Measurements from ENCODE around the gene DOCK9. TPM values are rescaled to one million over a fixed set of nuclear protein-coding genes. Genes with fewer than 3 reads are reported as not detected.

Gene DOCK9
- total and polyA plus RNA-seq, 2 donors (not counting 1 experiment from before 2014, with no cell fraction given): 18.2 TPM

DNA sequence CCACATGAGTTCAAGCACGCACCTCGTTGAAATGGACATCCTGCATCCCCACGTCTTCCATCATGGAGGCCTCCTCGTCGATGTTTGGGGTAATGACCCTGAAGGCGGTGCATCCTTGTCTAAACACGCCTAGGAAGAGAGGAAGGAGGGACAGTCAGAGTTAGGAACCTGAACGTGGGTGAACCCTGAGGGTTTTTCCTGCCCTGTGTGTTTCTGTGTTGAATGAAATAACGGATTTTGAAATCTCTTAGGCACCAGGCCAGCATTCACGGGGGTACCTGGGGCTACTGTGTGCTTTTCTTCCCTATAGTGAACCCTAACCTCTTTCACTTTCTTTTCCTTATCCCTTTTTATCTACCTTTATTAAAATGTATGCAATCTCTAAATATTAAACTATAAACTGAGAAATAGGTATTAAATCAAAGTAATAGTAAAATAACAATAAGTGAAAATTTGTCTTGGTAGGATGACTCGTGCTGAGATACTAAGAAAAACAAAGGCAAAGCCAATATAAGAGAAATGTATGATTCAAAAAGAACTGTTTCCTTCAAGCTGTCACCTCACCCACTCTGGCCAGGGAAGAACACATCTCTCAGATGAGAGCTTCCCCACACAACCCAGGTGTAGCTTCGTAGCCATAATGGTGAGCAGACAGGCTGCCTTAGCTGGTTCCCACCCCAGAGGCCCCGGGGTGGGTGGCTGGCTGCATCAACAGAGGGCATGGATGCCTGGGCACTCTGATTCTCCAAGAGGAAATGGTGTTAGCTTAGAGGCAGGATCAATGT is 153.3 kb downstream of the DOCK9 start:
- Histone ChIP-seq H3K4me1 (ENCODE audit: control insufficient read depth, extremely low read depth, insufficient read depth, low read length) (no peaks in the 10 kb centered on the region), H4K20me1 (ENCODE audit: control insufficient read depth, extremely low read depth, insufficient read depth, low read length) (no peaks in the 10 kb centered on the region), H2AFZ (ENCODE audit: low read length) (no peak overlapping the region), H3K9me3 (ENCODE audit: control insufficient read depth, insufficient read depth, low read depth, low read length) (no peaks in the 10 kb centered on the region), H3K4me3 (replicated peaks in 1 of 4; ENCODE audit: control extremely low read depth in 1 of 4, insufficient read depth in 1 of 4, low read depth in 3 of 4, low read length in 4 of 4) (no peak overlapping the region), H3K27me3 (ENCODE audit: control insufficient read depth, insufficient read depth, low read length) (no peaks in the 10 kb centered on the region), H3K27ac (ENCODE audit: insufficient read depth, low read length) (no peak overlapping the region), H3K36me3 (ENCODE audit: control insufficient read depth, insufficient read depth, low read length) (no peaks in the 10 kb centered on the region), H3K4me2 (ENCODE audit: extremely low read depth, insufficient read depth, low read length) (no peak overlapping the region), H3K9ac (ENCODE audit: insufficient read depth, low read length) (no peak overlapping the region), H3K79me2 (ENCODE audit: control insufficient read depth, insufficient read depth, low read length) (no peaks in the 10 kb centered on the region)
- no peak for DNase-seq (ENCODE audit: low read depth in 2 of 2)
- TF ChIP-seq, protein P1, sequence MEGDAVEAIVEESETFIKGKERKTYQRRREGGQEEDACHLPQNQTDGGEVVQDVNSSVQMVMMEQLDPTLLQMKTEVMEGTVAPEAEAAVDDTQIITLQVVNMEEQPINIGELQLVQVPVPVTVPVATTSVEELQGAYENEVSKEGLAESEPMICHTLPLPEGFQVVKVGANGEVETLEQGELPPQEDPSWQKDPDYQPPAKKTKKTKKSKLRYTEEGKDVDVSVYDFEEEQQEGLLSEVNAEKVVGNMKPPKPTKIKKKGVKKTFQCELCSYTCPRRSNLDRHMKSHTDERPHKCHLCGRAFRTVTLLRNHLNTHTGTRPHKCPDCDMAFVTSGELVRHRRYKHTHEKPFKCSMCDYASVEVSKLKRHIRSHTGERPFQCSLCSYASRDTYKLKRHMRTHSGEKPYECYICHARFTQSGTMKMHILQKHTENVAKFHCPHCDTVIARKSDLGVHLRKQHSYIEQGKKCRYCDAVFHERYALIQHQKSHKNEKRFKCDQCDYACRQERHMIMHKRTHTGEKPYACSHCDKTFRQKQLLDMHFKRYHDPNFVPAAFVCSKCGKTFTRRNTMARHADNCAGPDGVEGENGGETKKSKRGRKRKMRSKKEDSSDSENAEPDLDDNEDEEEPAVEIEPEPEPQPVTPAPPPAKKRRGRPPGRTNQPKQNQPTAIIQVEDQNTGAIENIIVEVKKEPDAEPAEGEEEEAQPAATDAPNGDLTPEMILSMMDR (conservative IDR thresholded peaks at IDR 0.05 in 1 of 2, IDR thresholded peaks at IDR 0.05 in 1 of 2; ENCODE audit: low read depth in 1 of 2, low read length in 2 of 2): no peak
- TF ChIP-seq EZH2 (IDR thresholded peaks at IDR 0.05; ENCODE audit: low read length, missing control alignments): no peak

DNA sequence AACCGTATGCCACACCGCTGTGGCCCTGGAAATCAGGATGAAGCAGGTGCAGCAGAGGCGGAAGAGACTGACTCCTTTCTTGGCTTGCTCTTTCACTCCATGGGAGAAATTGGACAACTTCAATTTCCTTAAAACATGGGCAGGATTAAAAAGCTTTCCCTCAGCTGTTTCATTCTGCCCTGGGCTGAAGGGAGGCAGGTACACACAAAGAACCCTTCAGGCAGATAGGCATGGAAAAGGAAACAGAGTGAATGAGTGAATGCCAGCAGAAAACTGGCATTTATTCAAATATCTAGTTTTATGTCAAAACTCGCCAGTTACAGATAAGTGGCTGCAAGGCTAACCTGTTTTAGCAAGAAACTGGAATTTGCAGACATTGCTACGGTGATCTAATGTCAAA is 154.4 kb downstream of the DOCK9 start:
- no peak for DNase-seq (ENCODE audit: low read depth in 2 of 2)

DNA sequence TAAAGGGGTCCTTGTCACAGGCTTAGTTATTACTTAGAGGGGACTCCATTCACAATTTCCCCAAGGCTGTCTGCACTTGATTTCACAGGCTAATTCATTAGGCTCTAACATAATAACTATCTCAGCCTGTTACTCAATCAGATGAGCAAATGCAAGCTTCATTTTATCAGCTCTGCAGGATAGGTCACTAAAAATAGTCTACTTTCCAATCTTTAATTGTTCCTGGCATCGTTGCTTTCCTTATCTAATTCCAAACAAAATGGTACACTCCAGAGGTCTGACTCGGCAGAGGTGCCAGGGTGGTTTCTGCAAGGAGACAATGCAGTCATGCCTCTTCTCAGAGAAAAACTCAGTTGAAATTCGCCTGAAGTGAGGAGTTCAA is 155.6 kb downstream of the DOCK9 start:
- no peak overlapping the region for H3K4me3 ChIP-seq (replicated peaks in 1 of 4; ENCODE audit: control extremely low read depth in 1 of 4, insufficient read depth in 1 of 4, low read depth in 3 of 4, low read length in 4 of 4)
- no peaks in the 10 kb centered on the region for H3K4me1 ChIP-seq (ENCODE audit: control insufficient read depth, extremely low read depth, insufficient read depth, low read length)
- H3K27me3 ChIP-seq (ENCODE audit: control insufficient read depth, insufficient read depth, low read length): no peaks in the 10 kb centered on the region
- no peak overlapping the region for H2AFZ ChIP-seq (ENCODE audit: low read length)
- no peak overlapping the region for H3K27ac ChIP-seq (ENCODE audit: insufficient read depth, low read length)
- TF ChIP-seq, protein P1 (conservative IDR thresholded peaks at IDR 0.05 in 1 of 2, IDR thresholded peaks at IDR 0.05 in 1 of 2; ENCODE audit: low read depth in 1 of 2, low read length in 2 of 2): no peak
- TF ChIP-seq EZH2 (IDR thresholded peaks at IDR 0.05; ENCODE audit: low read length, missing control alignments): no peak
- no peaks in the 10 kb centered on the region for H4K20me1 ChIP-seq (ENCODE audit: control insufficient read depth, extremely low read depth, insufficient read depth, low read length)
- H3K4me2 ChIP-seq (ENCODE audit: extremely low read depth, insufficient read depth, low read length): no peak overlapping the region
- no peaks in the 10 kb centered on the region for H3K79me2 ChIP-seq (ENCODE audit: control insufficient read depth, insufficient read depth, low read length)
- DNase-seq (ENCODE audit: low read depth in 2 of 2): peak; percentile 39 to 72
- H3K36me3 ChIP-seq (ENCODE audit: control insufficient read depth, insufficient read depth, low read length): no peaks in the 10 kb centered on the region
- no peaks in the 10 kb centered on the region for H3K9me3 ChIP-seq (ENCODE audit: control insufficient read depth, insufficient read depth, low read depth, low read length)
- H3K9ac ChIP-seq (ENCODE audit: insufficient read depth, low read length): no peak overlapping the region

More for the DNA sequence above, 154.4 kb downstream of the DOCK9 start:
- H3K4me2 ChIP-seq (ENCODE audit: extremely low read depth, insufficient read depth, low read length): no peak overlapping the region
- no peaks in the 10 kb centered on the region for H3K79me2 ChIP-seq (ENCODE audit: control insufficient read depth, insufficient read depth, low read length)
- H2AFZ ChIP-seq (ENCODE audit: low read length): no peak overlapping the region
- H4K20me1 ChIP-seq (ENCODE audit: control insufficient read depth, extremely low read depth, insufficient read depth, low read length): no peaks in the 10 kb centered on the region
- no peak overlapping the region for H3K9ac ChIP-seq (ENCODE audit: insufficient read depth, low read length)
- H3K4me3 ChIP-seq (replicated peaks in 1 of 4; ENCODE audit: control extremely low read depth in 1 of 4, insufficient read depth in 1 of 4, low read depth in 3 of 4, low read length in 4 of 4): no peak overlapping the region
- H3K9me3 ChIP-seq (ENCODE audit: control insufficient read depth, insufficient read depth, low read depth, low read length): no peaks in the 10 kb centered on the region
- no peaks in the 10 kb centered on the region for H3K36me3 ChIP-seq (ENCODE audit: control insufficient read depth, insufficient read depth, low read length)
- H3K27ac ChIP-seq (ENCODE audit: insufficient read depth, low read length): no peak overlapping the region
- H3K4me1 ChIP-seq (ENCODE audit: control insufficient read depth, extremely low read depth, insufficient read depth, low read length): no peaks in the 10 kb centered on the region
- no peaks in the 10 kb centered on the region for H3K27me3 ChIP-seq (ENCODE audit: control insufficient read depth, insufficient read depth, low read length)
- no peak for TF ChIP-seq EZH2 (IDR thresholded peaks at IDR 0.05; ENCODE audit: low read length, missing control alignments)
- TF ChIP-seq, protein P1 (conservative IDR thresholded peaks at IDR 0.05 in 1 of 2, IDR thresholded peaks at IDR 0.05 in 1 of 2; ENCODE audit: low read depth in 1 of 2, low read length in 2 of 2): no peak
